Stimulated activated CD8-positive, alpha-beta memory T cell treated with anti-CD3 and anti-CD28 coated beads, Interleukin-7, amount 100 ng/mL, for 24 hours (primary cell): ENCODE measurements around the gene RNU6-9.
"Not testable (repeated sequence)": the region's sequence is repeated elsewhere in the genome, so short reads cannot be mapped to it uniquely, and the experiment has no call there.

Experiments
- DNase-seq: peaks from one replicate; pipeline ENCODE4 v3.0.0-alpha.2; 2020; ENCODE audit warnings: low read depth

The RNU6-9 gene

GRCh38 chr19:892894-893689 is at the start of gene RNU6-9, which contains the start of gene MED16:
Gene RNU6-9 (plus strand): TSS chr19:893484.
Gene MED16 (minus strand): TSS chr19:893187. CDS start chr19:891131, 2,056 bp downstream.
- no peak for DNase-seq

- DNase-seq: no peak
Measured at GRCh38 chr19:843836-844545, 49.3 kb upstream of the RNU6-9 start.

- DNase-seq: no peak
Measured at GRCh38 chr19:844546-844971, 48.7 kb upstream of the RNU6-9 start.

GRCh38 chr19:845707-846521 is 47.4 kb upstream of the RNU6-9 start:
- DNase-seq: no peak

- no peak for DNase-seq
Measured at GRCh38 chr19:848386-848921, 44.8 kb upstream of the RNU6-9 start.

- not testable (repeated sequence) for DNase-seq
Measured at GRCh38 chr19:849195-849594, 44.1 kb upstream of the RNU6-9 start.

GRCh38 chr19:850221-850978 is 42.9 kb upstream of the RNU6-9 start:
- DNase-seq: no peak

GRCh38 chr19:850979-851335 is 42.3 kb upstream of the RNU6-9 start:
- no peak for DNase-seq

GRCh38 chr19:852136-853013 is 40.9 kb upstream of the RNU6-9 start, which contains the start of gene ELANE:
Gene ELANE (plus strand): TSS chr19:852303. CDS start chr19:852329, 26 bp downstream.
- no peak for DNase-seq

- no peak for DNase-seq
Measured at GRCh38 chr19:853014-853585, 40.2 kb upstream of the RNU6-9 start.

GRCh38 chr19:853614-854220 is 39.6 kb upstream of the RNU6-9 start:
- not testable (repeated sequence) for DNase-seq

GRCh38 chr19:854549-854948 is 38.7 kb upstream of the RNU6-9 start:
- DNase-seq: no peak

GRCh38 chr19:855142-855541 is 38.1 kb upstream of the RNU6-9 start:
- no peak for DNase-seq

GRCh38 chr19:855566-856120 is 37.6 kb upstream of the RNU6-9 start:
- no peak for DNase-seq

- DNase-seq: no peak
Measured at GRCh38 chr19:858284-858683, 35.0 kb upstream of the RNU6-9 start.

GRCh38 chr19:858868-859843 is 34.1 kb upstream of the RNU6-9 start, which contains the start of gene CFD:
Gene CFD (plus strand): TSS chr19:859664. CDS start chr19:859690, 26 bp downstream.
- no peak for DNase-seq

GRCh38 chr19:861141-861755 is 32.0 kb upstream of the RNU6-9 start:
- no peak for DNase-seq
